ENCODE measurements around the gene NUDT1. TPM values are rescaled to one million over a fixed set of nuclear protein-coding genes. Genes with fewer than 3 reads are reported as not detected.

NUDT1 gene
- total RNA-seq, 1 experiment from 2014 or later: 84.7 TPM

DNA sequence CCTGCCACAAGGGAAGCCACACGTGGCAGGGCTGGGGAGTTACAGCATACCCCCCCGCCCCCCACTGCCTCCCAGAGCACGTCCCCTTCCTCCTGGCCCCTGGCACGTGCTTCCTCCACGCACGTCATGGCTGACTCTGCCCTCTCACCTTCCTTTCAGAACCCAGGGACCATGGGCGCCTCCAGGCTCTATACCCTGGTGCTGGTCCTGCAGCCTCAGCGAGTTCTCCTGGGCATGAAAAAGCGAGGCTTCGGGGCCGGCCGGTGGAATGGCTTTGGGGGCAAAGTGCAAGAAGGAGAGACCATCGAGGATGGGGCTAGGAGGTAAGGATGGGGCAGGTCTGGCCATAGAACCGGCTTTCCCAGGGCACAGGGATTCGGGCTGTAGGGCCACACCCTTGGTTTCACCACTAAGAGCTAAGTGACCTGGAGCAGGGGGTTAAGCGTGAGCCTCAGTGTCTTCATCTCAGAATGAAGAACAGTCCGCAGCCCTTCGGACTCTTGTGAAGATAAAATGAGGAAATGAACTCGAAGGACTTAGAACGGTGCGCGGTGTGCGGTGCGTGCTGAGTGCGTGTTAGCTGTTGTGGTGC is 2.5 kb downstream of the NUDT1 start:
- Histone ChIP-seq H2BK15ac (ENCODE audit: low read depth, low read length) (no peak overlapping the region), H3K4me1 (ENCODE audit: insufficient read depth, low read length) (no peaks in the 10 kb centered on the region; the same call in 1 of the 2 replicates), H3K14ac (ENCODE audit: insufficient read depth, low read length) (no peak overlapping the region), H4K5ac (ENCODE audit: insufficient read length, low read depth, low read length) (no peak overlapping the region), H2BK120ac (ENCODE audit: low read depth, low read length, poor library complexity, severe bottlenecking) (no peak overlapping the region), H3K4ac (ENCODE audit: low read depth, low read length) (no peak overlapping the region), H3K79me2 (ENCODE audit: insufficient read depth, low read length) (peaks cover 6% of the 10 kb centered on the region; the same call in 1 of the 2 replicates), H3K9ac (ENCODE audit: extremely low read depth, insufficient read length, low read length) (no peak overlapping the region), H3K27ac (ENCODE audit: insufficient read length, low read depth, low read length) (no peak overlapping the region), H4K8ac (replicated peaks; ENCODE audit: insufficient read length, low read depth, low read length) (no peak overlapping the region), H4K91ac (ENCODE audit: insufficient read length, low read depth, low read length) (no peak overlapping the region), H4K20me1 (ENCODE audit: control insufficient read depth, insufficient read depth, insufficient read length) (no peaks in the 10 kb centered on the region), H2AFZ (ENCODE audit: low read length) (no peak overlapping the region), H3K4me2 (ENCODE audit: insufficient read depth, insufficient read length, low read length) (no peak overlapping the region), H2AK5ac (ENCODE audit: insufficient read length, low read length) (no peak overlapping the region), H2BK12ac (ENCODE audit: insufficient read length, low read depth, low read length) (no peak overlapping the region), H3K27me3 (ENCODE audit: insufficient read depth, low read length) (no peaks in the 10 kb centered on the region), H3K23ac (ENCODE audit: insufficient read length, low read depth, low read length) (no peak overlapping the region), H3K79me1 (ENCODE audit: insufficient read depth, low read depth, low read length, poor library complexity, severe bottlenecking) (no peaks in the 10 kb centered on the region), H3K18ac (ENCODE audit: insufficient read length, low read depth, low read length) (no peak overlapping the region), H2BK5ac (ENCODE audit: insufficient read length, low read length) (no peak overlapping the region), H3K56ac (ENCODE audit: insufficient read length, low read depth, low read length) (no peak overlapping the region), H3K9me3 (ENCODE audit: control insufficient read depth, low read depth, low read length) (no peaks in the 10 kb centered on the region), H2BK20ac (ENCODE audit: low read depth, low read length, poor library complexity, severe bottlenecking) (no peak overlapping the region), H3T11ph (ENCODE audit: low read length) (no peak overlapping the region), H3K23me2 (ENCODE audit: insufficient read length, low read depth, low read length, poor library complexity, severe bottlenecking) (peaks cover 7% of the 10 kb centered on the region)
- DNase-seq: no peak
- Mint-ChIP-seq H3K4me1 (peaks cover 11 to 18% of the 10 kb centered on the region in 2 experiments), H3K36me3 (ENCODE audit: insufficient read depth in 1 of 3, low read depth in 3 of 3) (peaks cover 9 to 25% (median 23%) of the 10 kb centered on the region in 3 experiments), H3K27ac (peak overlapping the region in 2 of 3 experiments; percentile 53 to 55; a peak in 2 of 7 replicates), H3K4me3 (no peak overlapping the region; a peak in 1 of 5 replicates), H3K9me3 (no peaks in the 10 kb centered on the region), H3K27me3 (ENCODE audit: low read depth) (no peaks in the 10 kb centered on the region; the same call in 1 of the 2 replicates)
- no CpG with 5 or more reads among the region's 25 CpGs for WGBS (ENCODE audit: extremely low coverage, insufficient read length, low lambda C conversion rate)
- TF ChIP-seq, protein P1, sequence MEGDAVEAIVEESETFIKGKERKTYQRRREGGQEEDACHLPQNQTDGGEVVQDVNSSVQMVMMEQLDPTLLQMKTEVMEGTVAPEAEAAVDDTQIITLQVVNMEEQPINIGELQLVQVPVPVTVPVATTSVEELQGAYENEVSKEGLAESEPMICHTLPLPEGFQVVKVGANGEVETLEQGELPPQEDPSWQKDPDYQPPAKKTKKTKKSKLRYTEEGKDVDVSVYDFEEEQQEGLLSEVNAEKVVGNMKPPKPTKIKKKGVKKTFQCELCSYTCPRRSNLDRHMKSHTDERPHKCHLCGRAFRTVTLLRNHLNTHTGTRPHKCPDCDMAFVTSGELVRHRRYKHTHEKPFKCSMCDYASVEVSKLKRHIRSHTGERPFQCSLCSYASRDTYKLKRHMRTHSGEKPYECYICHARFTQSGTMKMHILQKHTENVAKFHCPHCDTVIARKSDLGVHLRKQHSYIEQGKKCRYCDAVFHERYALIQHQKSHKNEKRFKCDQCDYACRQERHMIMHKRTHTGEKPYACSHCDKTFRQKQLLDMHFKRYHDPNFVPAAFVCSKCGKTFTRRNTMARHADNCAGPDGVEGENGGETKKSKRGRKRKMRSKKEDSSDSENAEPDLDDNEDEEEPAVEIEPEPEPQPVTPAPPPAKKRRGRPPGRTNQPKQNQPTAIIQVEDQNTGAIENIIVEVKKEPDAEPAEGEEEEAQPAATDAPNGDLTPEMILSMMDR (conservative IDR thresholded peaks at IDR 0.05): no peak
